HL-60 (cell line): ENCODE measurements around the gene TPM4.

ENCODE experiments used
- DNase-seq, 2 experiments: peaks; one replicate each; pipeline ENCODE4 v3.0.0-alpha.2; 2010 to 2020; ENCODE audit warnings: low read depth in 1 of 2, low spot score in 1 of 2
- H3K27ac ChIP-seq: fragments of 250-450 bp; sonication (Bioruptor Pico); replicated peaks from 2 replicates; pipeline ENCODE4 v1.5.1; 2020; ENCODE audit warnings: mild to moderate bottlenecking, moderate library complexity
- H3K27me3 ChIP-seq: fragments of 250-450 bp; sonication (Bioruptor Pico); 2 replicates; pipeline ENCODE4 v1.5.1; 2021; ENCODE audit warnings: mild to moderate bottlenecking, moderate library complexity; ENCODE audit not compliant: insufficient read depth, poor library complexity, severe bottlenecking
- H3K4me3 ChIP-seq: replicated peaks from 2 replicates; pipeline ENCODE4 v1.5.1; 2011; ENCODE audit warnings: mild to moderate bottlenecking, control low read depth, low read length; ENCODE audit not compliant: insufficient read depth
- CTCF ChIP-seq: IDR thresholded peaks from one replicate; pipeline ENCODE4 v1.5.1; 2011; ENCODE audit warnings: low read length, control low read depth, inconsistent platforms; ENCODE audit not compliant: insufficient read depth
- GABPA ChIP-seq: IDR thresholded peaks from 2 replicates; pipeline ENCODE4 v1.6.1; 2012; ENCODE audit warnings: low read depth
- POLR2AphosphoS5 ChIP-seq: IDR thresholded peaks from 2 replicates; pipeline ENCODE4 v1.6.1; 2012; ENCODE audit warnings: low read depth
- REST ChIP-seq: IDR thresholded peaks from 2 replicates; pipeline ENCODE4 v1.6.1; 2012; ENCODE audit warnings: low read depth; ENCODE audit not compliant: insufficient replicate concordance
- SPI1 ChIP-seq: IDR thresholded peaks from 2 replicates; pipeline ENCODE4 v1.6.1; 2012; ENCODE audit warnings: low read depth, mild to moderate bottlenecking, borderline replicate concordance

Gene TPM4

GRCh38 chr19:16141043-16141442 lies 64.7 kb downstream of the TPM4 start:
- H3K27ac ChIP-seq = peak overlapping the region; percentile 92
- peak; percentile 91 to 96 for DNase-seq
- H3K27me3 ChIP-seq = no peaks in the 10 kb centered on the region
- TF ChIP-seq CTCF (peak; percentile 11), GABPA (no peak), POLR2AphosphoS5 (peak; percentile 89), SPI1 (no peak), REST (no peak)
- H3K4me3 ChIP-seq = no peak overlapping the region

DNA sequence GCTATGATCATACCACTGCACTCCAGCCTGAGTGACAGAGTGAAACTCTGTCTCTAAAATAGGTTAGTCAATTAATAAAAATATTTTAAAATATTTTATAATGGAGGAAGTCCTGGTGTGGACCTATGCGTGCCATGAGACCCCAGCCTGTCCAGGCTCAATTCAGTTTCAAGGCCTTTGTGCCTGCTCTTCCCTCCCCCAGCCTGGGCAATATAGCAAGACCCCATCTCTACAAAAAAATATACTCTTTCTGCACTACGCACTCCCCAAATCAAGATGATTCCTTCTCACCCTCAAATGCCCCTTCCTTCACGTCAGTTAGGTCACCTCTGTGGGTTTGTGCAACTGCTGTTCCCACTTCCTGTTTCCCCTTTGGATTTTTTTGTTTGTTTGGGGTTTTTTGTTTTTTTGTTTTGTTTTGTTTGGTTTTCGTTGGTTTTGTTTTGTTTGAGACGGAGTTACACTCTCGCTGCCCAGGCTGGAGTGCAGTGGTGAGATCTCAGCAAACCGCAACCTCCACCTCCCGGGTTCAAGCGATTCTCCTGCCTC lies 65.8 kb downstream of the TPM4 start:
- TF ChIP-seq POLR2AphosphoS5 = 0 out of 2 replicates have a peak, but pooled peaks have one; percentile 57
- no peak for TF ChIP-seq REST
- TF ChIP-seq GABPA = no peak; the same call in 1 of the 2 replicates
- TF ChIP-seq CTCF = no peak
- TF ChIP-seq SPI1 = peak; percentile 89

DNA sequence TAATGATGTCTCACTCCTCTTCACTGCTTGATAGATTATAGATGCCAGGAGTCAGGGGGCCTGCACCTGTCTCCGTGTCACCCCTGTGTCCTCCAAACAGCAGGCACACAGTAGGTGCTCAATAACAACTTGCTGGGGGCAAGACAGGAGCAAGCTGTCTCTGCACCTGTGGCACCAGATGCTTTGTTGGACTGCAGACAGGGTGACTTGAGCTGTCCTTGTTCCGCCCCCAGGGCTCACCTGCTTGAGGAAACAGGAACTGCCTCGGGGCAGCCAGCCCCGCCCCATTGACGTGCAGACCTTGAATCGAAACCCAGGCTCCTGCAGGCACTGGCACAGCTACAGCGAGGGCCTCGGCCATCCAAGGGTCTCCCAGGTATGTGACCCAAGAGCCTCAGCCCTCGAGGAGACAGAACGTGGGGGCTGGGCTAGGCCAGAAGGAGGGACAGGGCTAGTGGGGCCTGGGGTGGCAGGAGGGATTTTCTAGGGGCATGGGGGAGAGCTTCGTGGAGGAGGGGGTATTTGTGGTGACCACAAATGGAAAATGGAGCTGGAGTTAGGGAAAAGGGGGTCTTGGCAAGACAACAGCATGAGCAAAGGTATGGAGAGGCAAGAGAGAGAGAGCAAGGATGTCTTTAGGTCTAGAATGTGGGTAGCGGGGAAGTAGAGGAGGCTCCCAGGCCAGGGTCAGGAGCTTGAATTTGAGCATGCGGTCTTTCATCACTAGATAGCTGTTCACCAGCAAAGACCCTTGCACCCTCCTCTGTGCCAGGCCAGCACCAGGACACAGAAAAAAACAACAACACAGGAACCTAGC lies 67.3 kb downstream of the TPM4 start, which contains the start of gene HSH2D:
Gene HSH2D, plus strand, starts transcription at position 287 of the 817 bp plus-strand sequence. CDS start 5,066 bp downstream, outside the sequence.
- H3K27me3 ChIP-seq = no peaks in the 10 kb centered on the region
- peak; percentile 93 to 97 for DNase-seq
- H3K27ac ChIP-seq = peak within 1 kb of the TSS; percentile 92
- TF ChIP-seq POLR2AphosphoS5 = peak; percentile 86
- no peak for TF ChIP-seq CTCF
- TF ChIP-seq SPI1 = peak; percentile 99
- peak; percentile 52 for TF ChIP-seq REST
- H3K4me3 ChIP-seq = peak within 1 kb of the TSS; percentile 65

More for the DNA sequence above, 65.8 kb downstream of the TPM4 start:
- no peak overlapping the region for H3K4me3 ChIP-seq
- peak in 1 of 2 experiments; percentile 64 for DNase-seq
- no peaks in the 10 kb centered on the region for H3K27me3 ChIP-seq
- peak overlapping the region; percentile 92 for H3K27ac ChIP-seq
